IPS-15b (cell line): ENCODE data around the gene PAXIP1.

Experiments used
- H3K27me3 ChIP-seq: one replicate; pipeline ENCODE4 v1.6.1; 2013; ENCODE audit warnings: low read length; ENCODE audit not compliant: control insufficient read depth, insufficient read depth
- H3K36me3 ChIP-seq: one replicate; pipeline ENCODE4 v1.6.1; 2013; ENCODE audit warnings: low read length; ENCODE audit not compliant: control insufficient read depth, insufficient read depth
- H3K4me1 ChIP-seq: one replicate; pipeline ENCODE4 v1.6.1; 2013; ENCODE audit warnings: mild to moderate bottlenecking, low read length; ENCODE audit not compliant: control insufficient read depth, insufficient read depth
- H3K4me3 ChIP-seq: one replicate; pipeline ENCODE4 v1.5.1; 2013; ENCODE audit warnings: low read depth, low read length
- H3K9ac ChIP-seq: one replicate; pipeline ENCODE4 v1.6.1; 2013; ENCODE audit warnings: low read depth, mild to moderate bottlenecking, low read length
- H3K9me3 ChIP-seq: one replicate; pipeline ENCODE4 v1.6.1; 2013; ENCODE audit warnings: mild to moderate bottlenecking, low read length; ENCODE audit not compliant: control insufficient read depth, insufficient read depth

PAXIP1 gene

GRCh38 chr7:154967401-154967955 is 35.4 kb downstream of the PAXIP1 start:
- no peak overlapping the region for H3K4me3 ChIP-seq
- H3K27me3 ChIP-seq: no peaks in the 10 kb centered on the region
- H3K36me3 ChIP-seq: peaks cover 14% of the 10 kb centered on the region
- no peak overlapping the region for H3K9ac ChIP-seq
- H3K4me1 ChIP-seq: no peaks in the 10 kb centered on the region
- no peaks in the 10 kb centered on the region for H3K9me3 ChIP-seq

- Histone ChIP-seq H3K36me3 (peaks cover 20% of the 10 kb centered on the region), H3K9me3 (no peaks in the 10 kb centered on the region), H3K4me1 (no peaks in the 10 kb centered on the region), H3K4me3 (no peak overlapping the region), H3K9ac (no peak overlapping the region), H3K27me3 (no peaks in the 10 kb centered on the region)
Measured at GRCh38 chr7:154965014-154965413, 37.9 kb downstream of the PAXIP1 start.

GRCh38 chr7:154960063-154960790 is 42.7 kb downstream of the PAXIP1 start:
- no peak overlapping the region for H3K9ac ChIP-seq
- no peak overlapping the region for H3K4me3 ChIP-seq
- no peaks in the 10 kb centered on the region for H3K4me1 ChIP-seq
- no peaks in the 10 kb centered on the region for H3K9me3 ChIP-seq
- H3K36me3 ChIP-seq: peaks cover 24% of the 10 kb centered on the region
- no peaks in the 10 kb centered on the region for H3K27me3 ChIP-seq

- H3K36me3 ChIP-seq: peaks cover 16% of the 10 kb centered on the region
- H3K27me3 ChIP-seq: no peaks in the 10 kb centered on the region
- no peaks in the 10 kb centered on the region for H3K9me3 ChIP-seq
- no peak overlapping the region for H3K4me3 ChIP-seq
- H3K4me1 ChIP-seq: no peaks in the 10 kb centered on the region
- no peak overlapping the region for H3K9ac ChIP-seq
Measured at GRCh38 chr7:154956427-154956826, 46.5 kb downstream of the PAXIP1 start.

- no peaks in the 10 kb centered on the region for H3K4me1 ChIP-seq
- H3K4me3 ChIP-seq: no peak overlapping the region
- peaks cover 5% of the 10 kb centered on the region for H3K36me3 ChIP-seq
- H3K27me3 ChIP-seq: no peaks in the 10 kb centered on the region
- H3K9me3 ChIP-seq: no peaks in the 10 kb centered on the region
- no peak overlapping the region for H3K9ac ChIP-seq
Measured at GRCh38 chr7:154953006-154953684, 49.8 kb downstream of the PAXIP1 start.

GRCh38 chr7:154950960-154951359 is 52.0 kb downstream of the PAXIP1 start:
- no peak overlapping the region for H3K4me3 ChIP-seq
- no peak overlapping the region for H3K9ac ChIP-seq
- peaks cover 4% of the 10 kb centered on the region for H3K36me3 ChIP-seq
- no peaks in the 10 kb centered on the region for H3K9me3 ChIP-seq
- no peaks in the 10 kb centered on the region for H3K4me1 ChIP-seq
- H3K27me3 ChIP-seq: no peaks in the 10 kb centered on the region

- no peaks in the 10 kb centered on the region for H3K27me3 ChIP-seq
- H3K4me3 ChIP-seq: no peak overlapping the region
- peaks cover 11% of the 10 kb centered on the region for H3K36me3 ChIP-seq
- H3K9ac ChIP-seq: no peak overlapping the region
- H3K9me3 ChIP-seq: no peaks in the 10 kb centered on the region
- H3K4me1 ChIP-seq: no peaks in the 10 kb centered on the region
Measured at GRCh38 chr7:154947604-154948003, 55.3 kb downstream of the PAXIP1 start.

GRCh38 chr7:154946166-154946565 is 56.8 kb downstream of the PAXIP1 start:
- Histone ChIP-seq H3K27me3 (no peaks in the 10 kb centered on the region), H3K9me3 (no peaks in the 10 kb centered on the region), H3K4me1 (no peaks in the 10 kb centered on the region), H3K36me3 (peaks cover 11% of the 10 kb centered on the region), H3K9ac (no peak overlapping the region), H3K4me3 (no peak overlapping the region)

- H3K4me3 ChIP-seq: no peak overlapping the region
- no peaks in the 10 kb centered on the region for H3K9me3 ChIP-seq
- H3K27me3 ChIP-seq: no peaks in the 10 kb centered on the region
- H3K9ac ChIP-seq: no peak overlapping the region
- no peaks in the 10 kb centered on the region for H3K4me1 ChIP-seq
- H3K36me3 ChIP-seq: peaks cover 11% of the 10 kb centered on the region
Measured at GRCh38 chr7:154943906-154944305, 59.0 kb downstream of the PAXIP1 start.

- no peaks in the 10 kb centered on the region for H3K27me3 ChIP-seq
- H3K9me3 ChIP-seq: no peaks in the 10 kb centered on the region
- no peak overlapping the region for H3K4me3 ChIP-seq
- H3K4me1 ChIP-seq: no peaks in the 10 kb centered on the region
- H3K9ac ChIP-seq: no peak overlapping the region
- H3K36me3 ChIP-seq: peaks cover 11% of the 10 kb centered on the region
Measured at GRCh38 chr7:154942691-154943090, 60.2 kb downstream of the PAXIP1 start.

GRCh38 chr7:154937837-154938236 is 65.1 kb downstream of the PAXIP1 start:
- H3K9ac ChIP-seq: no peak overlapping the region
- H3K4me1 ChIP-seq: no peaks in the 10 kb centered on the region
- H3K4me3 ChIP-seq: no peak overlapping the region
- H3K27me3 ChIP-seq: no peaks in the 10 kb centered on the region
- no peaks in the 10 kb centered on the region for H3K36me3 ChIP-seq
- peaks cover 6% of the 10 kb centered on the region for H3K9me3 ChIP-seq
